Prostate gland (tissue), 2 donors: ENCODE results near the gene SLC7A4. TPM values are rescaled to one million over a fixed set of nuclear protein-coding genes. Genes with fewer than 3 reads are reported as not detected.

Source experiments
- DNase-seq: peaks from one replicate; pipeline ENCODE4 v3.0.0-alpha.2; 2019; ENCODE audit warnings: low spot score
- H3K27ac ChIP-seq, 2 donors: fragments of 200-600 bp; sonication (generic); 2 replicates each; pipeline ENCODE4 v1.5.1; 2017 to 2019
- H3K27me3 ChIP-seq: fragments of 200-600 bp; sonication (generic); replicated peaks from 2 replicates; pipeline ENCODE4 v1.5.1; 2019; ENCODE audit not compliant: insufficient read depth
- H3K36me3 ChIP-seq, 2 donors: fragments of 200-600 bp; sonication (generic); 1 replicate in 1 of 2; 2 replicates in 1 of 2; pipeline versions ENCODE4 v1.5.1 to v1.8.1; 2017 to 2019
- H3K4me1 ChIP-seq: fragments of 200-600 bp; sonication (generic); replicated peaks from 2 replicates; pipeline ENCODE4 v1.5.1; 2019
- H3K4me3 ChIP-seq, 2 donors: fragments of 200-600 bp; sonication (generic); 2 replicates each; pipeline ENCODE4 v1.5.1; 2017 to 2019
- H3K9me3 ChIP-seq: fragments of 200-600 bp; sonication (generic); 2 replicates; pipeline ENCODE4 v1.5.1; 2017
- CTCF ChIP-seq, 4 experiments: fragments of 200-600 bp in 2 of 4; fragments of 450-650 bp in 2 of 4; sonication (generic) in 2 of 4; IDR thresholded peaks; 1 replicate in 3 of 4; 2 replicates in 1 of 4; pipeline ENCODE4 v1.5.1; 2016 to 2019; ENCODE audit warnings: antibody characterized with exemption in 4 of 4, mild to moderate bottlenecking in 2 of 4, moderate library complexity in 2 of 4
- POLR2A ChIP-seq: fragments of 450-650 bp; IDR thresholded peaks from one replicate; pipeline ENCODE4 v1.6.1; 2016; ENCODE audit warnings: antibody characterized with exemption, mild to moderate bottlenecking
- POLR2AphosphoS5 ChIP-seq: sonication (generic); formaldehyde crosslinking; IDR thresholded peaks from one replicate; pipeline ENCODE4 v1.6.1; 2017; ENCODE audit warnings: antibody characterized with exemption
- WGBS: methylation state at CpG from one replicate; pipeline ENCODE4 v1.1.5; 2018; 5-methylcytosine and 5-hydroxymethylcytosine counted together
- intact Hi-C: fragments of 100-400 bp; cut with DNase I; formaldehyde crosslinking; loops from one replicate; pipeline ENCODE4 v1.14.2; 2022
- total RNA-seq, 2 donors: library from RNA; depleted of rRNA; stranded (reverse); fragments of >200 nt; gene quantifications; one replicate each; pipeline ENCODE4 v1.1.0, GENCODE V29; 2016

Gene SLC7A4
- total RNA-seq, 2 donors from 2014 or later, result 13.0 to 53.9 TPM

DNA sequence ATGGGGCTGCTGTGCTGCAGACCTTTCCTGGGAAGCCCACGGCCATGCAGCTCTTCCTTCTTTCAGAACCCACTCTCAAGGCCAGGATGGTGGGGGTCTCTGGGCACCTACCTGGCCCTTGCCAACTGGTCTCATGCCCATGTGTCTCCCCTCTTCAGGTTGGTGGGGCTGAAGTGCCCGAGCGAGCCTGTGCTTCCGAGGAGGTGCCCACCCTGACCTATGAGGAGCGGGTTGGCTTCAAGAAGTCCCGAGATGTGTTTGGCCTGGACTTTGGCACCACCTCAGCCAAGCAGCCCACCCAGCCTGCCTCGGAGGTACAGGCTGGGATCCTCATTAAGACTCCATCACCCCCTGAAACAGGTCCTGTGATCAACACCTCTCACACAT is 40.3 kb downstream of the SLC7A4 start:
- no peaks in the 10 kb centered on the region for H3K27me3 ChIP-seq
- 91% methylated on average over 6 of the region's 7 CpGs for WGBS
- intact Hi-C loops, result no loop called here
- H3K9me3 ChIP-seq, result no peaks in the 10 kb centered on the region
- H3K36me3 ChIP-seq, result peaks cover 0 to 11% of the 10 kb centered on the region in 2 donors
- H3K4me1 ChIP-seq, result no peaks in the 10 kb centered on the region
- no peak for TF ChIP-seq POLR2AphosphoS5
- TF ChIP-seq POLR2A, result no peak
- no peak for TF ChIP-seq CTCF (IDR thresholded peaks at IDR 0.05)
- H3K27ac ChIP-seq, result no peak overlapping the region
- no peak overlapping the region for H3K4me3 ChIP-seq
- no peak for DNase-seq

GRCh38 chr22:20991252-20992055 is 40.9 kb downstream of the SLC7A4 start:
- Histone ChIP-seq H3K4me3 (no peak overlapping the region), H3K4me1 (no peaks in the 10 kb centered on the region), H3K27ac (no peak overlapping the region), H3K9me3 (no peaks in the 10 kb centered on the region), H3K27me3 (no peaks in the 10 kb centered on the region), H3K36me3 (peaks cover 0 to 11% of the 10 kb centered on the region in 2 donors)
- intact Hi-C loops, result no loop called here
- no peak for TF ChIP-seq CTCF (IDR thresholded peaks at IDR 0.05)
- no peak for TF ChIP-seq POLR2A
- TF ChIP-seq POLR2AphosphoS5, result no peak
- WGBS, result 91% methylated on average over 18 of the region's 24 CpGs
- no peak for DNase-seq

GRCh38 chr22:20990184-20991180 is 41.9 kb downstream of the SLC7A4 start:
- H3K4me3 ChIP-seq, result no peak overlapping the region
- H3K4me1 ChIP-seq, result no peaks in the 10 kb centered on the region
- no peak for DNase-seq
- H3K36me3 ChIP-seq, result peaks cover 0 to 11% of the 10 kb centered on the region in 2 donors
- WGBS, result 82% methylated on average over 21 of the region's 21 CpGs
- no peaks in the 10 kb centered on the region for H3K27me3 ChIP-seq
- no peak overlapping the region for H3K27ac ChIP-seq
- intact Hi-C loops, result no loop called here
- TF ChIP-seq POLR2AphosphoS5 (no peak), POLR2A (no peak), CTCF (IDR thresholded peaks at IDR 0.05) (no peak)
- no peaks in the 10 kb centered on the region for H3K9me3 ChIP-seq

DNA sequence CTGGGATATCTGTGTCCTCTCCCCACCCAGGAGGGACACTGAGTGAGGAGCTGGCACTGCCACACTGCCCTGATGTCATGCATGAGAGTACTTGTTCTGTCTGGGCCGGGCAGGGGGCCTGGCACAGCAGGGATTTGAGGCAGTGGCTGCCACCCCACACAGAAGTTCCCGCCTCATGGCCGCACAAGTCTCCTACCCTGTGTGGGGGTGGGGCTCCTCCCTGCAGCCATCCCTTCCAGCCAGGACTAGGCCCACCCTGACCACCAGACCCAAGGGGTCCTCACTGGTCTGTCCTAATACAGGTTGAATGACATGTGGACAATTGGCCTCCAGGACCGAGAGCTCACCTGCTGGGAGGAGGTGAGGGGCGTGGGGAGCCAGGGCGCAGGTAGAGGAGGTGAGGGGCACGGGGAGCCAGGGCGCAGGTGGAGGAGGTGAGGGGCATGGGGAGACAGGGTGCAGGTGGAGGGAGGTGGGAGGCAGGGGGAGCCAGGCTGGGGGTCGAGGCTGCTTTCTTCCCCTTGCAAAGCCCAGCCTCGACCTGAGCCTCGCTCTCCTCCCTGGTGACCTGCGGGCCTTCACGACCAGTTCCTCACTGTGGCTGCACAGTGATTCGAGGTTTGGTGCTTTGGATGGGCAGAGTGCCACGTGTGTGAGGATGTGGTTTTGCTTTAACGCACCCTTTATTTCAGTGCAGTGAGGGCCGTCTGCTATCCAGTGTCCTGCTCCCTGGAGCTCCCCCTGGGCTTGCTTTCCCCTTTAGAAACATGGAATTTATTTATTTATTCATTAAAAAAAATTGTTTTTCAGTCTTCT is 42.8 kb downstream of the SLC7A4 start:
- no peaks in the 10 kb centered on the region for H3K9me3 ChIP-seq
- H3K27ac ChIP-seq, result no peak overlapping the region
- H3K27me3 ChIP-seq, result no peaks in the 10 kb centered on the region
- no peak overlapping the region for H3K4me3 ChIP-seq
- intact Hi-C loops, result no loop called here
- DNase-seq, result no peak
- peaks cover 0 to 11% of the 10 kb centered on the region in 2 donors for H3K36me3 ChIP-seq
- 62% methylated on average over 16 of the region's 17 CpGs for WGBS
- H3K4me1 ChIP-seq, result no peaks in the 10 kb centered on the region
- no peak for TF ChIP-seq POLR2AphosphoS5
- TF ChIP-seq POLR2A, result no peak
- no peak for TF ChIP-seq CTCF (IDR thresholded peaks at IDR 0.05)
